Thyroid gland (tissue), 4 donors: ENCODE data around the gene TIMD4.

Source experiments
- CTCF ChIP-seq, 6 experiments: fragments of 200-600 bp in 3 of 6; fragments of 450-650 bp in 3 of 6; sonication (generic) in 3 of 6; IDR thresholded peaks; one replicate each; pipeline ENCODE4 v1.5.1; 2016 to 2019; ENCODE audit warnings: antibody characterized with exemption in 6 of 6, mild to moderate bottlenecking in 2 of 6, inconsistent platforms in 1 of 6, moderate library complexity in 1 of 6
- POLR2A ChIP-seq, 2 donors: fragments of 450-650 bp; IDR thresholded peaks; one replicate each; pipeline ENCODE4 v1.6.1; 2017; ENCODE audit warnings: antibody characterized with exemption in 2 of 2, mild to moderate bottlenecking in 2 of 2, moderate library complexity in 1 of 2

- TF ChIP-seq CTCF (IDR thresholded peaks at IDR 0.05), result no peak
- no peak for TF ChIP-seq POLR2A (IDR thresholded peaks at IDR 0.05)
These were observed 42.8 kb downstream of the TIMD4 start for GRCh38 chr5:156920042-156920860.
